Hepatocyte (in vitro differentiated cells): ENCODE results near the gene OXER1. TPM values are rescaled to one million over a fixed set of nuclear protein-coding genes. Genes with fewer than 3 reads are reported as not detected.
A peak's percentile ranks its signal among the peaks of the same experiment; 100 is the strongest.

Source experiments
- DNase-seq: peaks from one replicate; pipeline ENCODE4 v3.0.0-alpha.2; 2016; ENCODE audit warnings: low spot score
- H2AFZ ChIP-seq: fragments of 200-600 bp; sonication (generic); 2 replicates; pipeline ENCODE4 v1.6.0; 2016; ENCODE audit warnings: antibody characterized with exemption, mild to moderate bottlenecking
- H3K27ac ChIP-seq: fragments of 200-600 bp; sonication (generic); 2 replicates; pipeline ENCODE4 v1.5.1; 2016; ENCODE audit warnings: mild to moderate bottlenecking
- H3K27me3 ChIP-seq: fragments of 200-600 bp; sonication (generic); 2 replicates; pipeline ENCODE4 v1.6.1; 2016
- H3K36me3 ChIP-seq: fragments of 200-600 bp; sonication (generic); replicated peaks from 2 replicates; pipeline ENCODE4 v1.5.1; 2016; ENCODE audit warnings: low read depth; ENCODE audit not compliant: insufficient read depth
- H3K4me1 ChIP-seq: fragments of 200-600 bp; sonication (generic); 2 replicates; pipeline ENCODE4 v1.5.1; 2016; ENCODE audit warnings: mild to moderate bottlenecking, moderate library complexity; ENCODE audit not compliant: insufficient read depth
- H3K4me2 ChIP-seq: fragments of 200-600 bp; sonication (generic); 2 replicates; pipeline ENCODE4 v1.6.0; 2016
- H3K4me3 ChIP-seq: fragments of 200-600 bp; sonication (generic); 2 replicates; pipeline ENCODE4 v1.5.1; 2016; ENCODE audit warnings: mild to moderate bottlenecking
- H3K79me2 ChIP-seq: fragments of 200-600 bp; sonication (generic); 2 replicates; pipeline ENCODE4 v1.6.0; 2017; ENCODE audit warnings: mild to moderate bottlenecking
- H3K9me2 ChIP-seq: fragments of 200-600 bp; sonication (generic); replicated peaks from 2 replicates; pipeline ENCODE4 v1.6.0; 2017; ENCODE audit warnings: mild to moderate bottlenecking; ENCODE audit not compliant: insufficient read depth
- H3K9me3 ChIP-seq: fragments of 200-600 bp; sonication (generic); 2 replicates; pipeline ENCODE4 v1.5.1; 2016; ENCODE audit warnings: low read depth, mild to moderate bottlenecking
- H4K20me1 ChIP-seq: fragments of 200-600 bp; sonication (generic); 2 replicates; pipeline ENCODE4 v1.6.0; 2016; ENCODE audit warnings: mild to moderate bottlenecking; ENCODE audit not compliant: insufficient read depth, poor library complexity, severe bottlenecking
- CTCF ChIP-seq: fragments of 200-600 bp; sonication (generic); IDR thresholded peaks from 2 replicates; pipeline ENCODE4 v1.5.1; 2016; ENCODE audit warnings: antibody characterized with exemption, mild to moderate bottlenecking; ENCODE audit not compliant: poor library complexity
- EZH2 ChIP-seq: fragments of 200-600 bp; sonication (generic); IDR thresholded peaks from 2 replicates; pipeline ENCODE4 v1.6.1; 2016; ENCODE audit warnings: antibody characterized with exemption, mild to moderate bottlenecking, borderline replicate concordance
- EZH2phosphoT487 ChIP-seq: fragments of 200-600 bp; sonication (generic); IDR thresholded peaks from one replicate; pipeline ENCODE4 v1.6.1; 2018; ENCODE audit warnings: antibody characterized with exemption, mild to moderate bottlenecking, low read depth, moderate library complexity; ENCODE audit not compliant: unreplicated experiment, severe bottlenecking
- WGBS: methylation state at CpG from one replicate; pipeline ENCODE4 v1.1.6; 2016; ENCODE audit warnings: low lambda C conversion rate; ENCODE audit errors: missing lambda C conversion rate; 5-methylcytosine and 5-hydroxymethylcytosine counted together
- polyA plus RNA-seq: library from polyadenylated mRNA; unstranded; fragments of >200 nt; fragmentation: Nextera tagmentation; extraction: Ambion mirVana; gene quantifications from 2 replicates; pipeline ENCODE4 v1.2.1, GENCODE V29; 2016
- total RNA-seq: library from RNA; depleted of rRNA; stranded (reverse); fragments of >200 nt; gene quantifications from 2 replicates; pipeline ENCODE4 v1.2.3, GENCODE V29; 2014

The OXER1 gene
- total and polyA plus RNA-seq, 2 experiments from 2014 or later, result 5.1 to 9.5 TPM

- H3K36me3 ChIP-seq, result no peaks in the 10 kb centered on the region
- no peak for TF ChIP-seq EZH2
- TF ChIP-seq CTCF, result no peak
- TF ChIP-seq EZH2phosphoT487, result no peak
- 91% methylated on average over 6 of the region's 6 CpGs for WGBS
Observed at GRCh38 chr2:42756966-42757513, 6.9 kb downstream of the OXER1 start.

GRCh38 chr2:42756150-42756775 lies 7.7 kb downstream of the OXER1 start:
- TF ChIP-seq EZH2, result no peak
- Histone ChIP-seq H3K4me1 (peaks cover 5% of the 10 kb centered on the region), H4K20me1 (no peaks in the 10 kb centered on the region), H3K79me2 (no peaks in the 10 kb centered on the region), H2AFZ (no peak overlapping the region), H3K4me2 (no peak overlapping the region), H3K4me3 (no peak overlapping the region), H3K27ac (no peak overlapping the region), H3K27me3 (no peaks in the 10 kb centered on the region), H3K9me2 (no peaks in the 10 kb centered on the region), H3K36me3 (no peaks in the 10 kb centered on the region), H3K9me3 (no peaks in the 10 kb centered on the region)
- WGBS, result 84% methylated on average over 10 of the region's 10 CpGs
- DNase-seq, result no peak

More at GRCh38 chr2:42756966-42757513, 6.9 kb downstream of the OXER1 start:
- Histone ChIP-seq H4K20me1 (no peaks in the 10 kb centered on the region), H2AFZ (no peak overlapping the region), H3K4me1 (peaks cover 5% of the 10 kb centered on the region), H3K27me3 (no peaks in the 10 kb centered on the region), H3K9me3 (no peaks in the 10 kb centered on the region), H3K27ac (no peak overlapping the region), H3K9me2 (no peaks in the 10 kb centered on the region), H3K4me3 (no peak overlapping the region), H3K79me2 (no peaks in the 10 kb centered on the region), H3K4me2 (no peak overlapping the region)
- DNase-seq, result no peak

- no peaks in the 10 kb centered on the region for H3K36me3 ChIP-seq
- WGBS, result 75% methylated on average over 14 of the region's 14 CpGs
- peaks cover 5% of the 10 kb centered on the region for H3K4me1 ChIP-seq
- H2AFZ ChIP-seq, result no peak overlapping the region
- DNase-seq, result no peak
- no peak overlapping the region for H3K27ac ChIP-seq
- no peaks in the 10 kb centered on the region for H3K27me3 ChIP-seq
- no peaks in the 10 kb centered on the region for H3K79me2 ChIP-seq
- H3K9me2 ChIP-seq, result no peaks in the 10 kb centered on the region
- no peaks in the 10 kb centered on the region for H4K20me1 ChIP-seq
- TF ChIP-seq EZH2, result no peak
- no peak for TF ChIP-seq EZH2phosphoT487
- TF ChIP-seq CTCF, result no peak
- H3K4me2 ChIP-seq, result peak overlapping the region; percentile 20
- no peak overlapping the region for H3K4me3 ChIP-seq
- no peaks in the 10 kb centered on the region for H3K9me3 ChIP-seq
Observed at GRCh38 chr2:42755191-42755880, 8.6 kb downstream of the OXER1 start.

GRCh38 chr2:42754776-42755140 lies 9.2 kb downstream of the OXER1 start:
- H3K27me3 ChIP-seq, result no peaks in the 10 kb centered on the region
- WGBS, result 97% methylated on average over 8 of the region's 8 CpGs
- no peak for TF ChIP-seq EZH2phosphoT487
- no peak for TF ChIP-seq EZH2
- H3K79me2 ChIP-seq, result no peaks in the 10 kb centered on the region
- H3K27ac ChIP-seq, result no peak overlapping the region
- no peak overlapping the region for H2AFZ ChIP-seq
- peaks cover 5% of the 10 kb centered on the region for H3K4me1 ChIP-seq
- H3K36me3 ChIP-seq, result no peaks in the 10 kb centered on the region
- DNase-seq, result no peak
- no peak overlapping the region for H3K4me3 ChIP-seq
- no peaks in the 10 kb centered on the region for H4K20me1 ChIP-seq
- H3K9me2 ChIP-seq, result no peaks in the 10 kb centered on the region
- H3K4me2 ChIP-seq, result no peak overlapping the region
- no peaks in the 10 kb centered on the region for H3K9me3 ChIP-seq
